HEK293 (cell line): Measurements from ENCODE around the gene SHE.

Experiments used
- CTCF ChIA-PET: fragments of 350-600 bp; formaldehyde crosslinking; extraction: SDS; loops from one replicate; lab custom pipeline; 2021; ENCODE audit warnings: antibody characterized with exemption; lab: Yijun Ruan, JAX
- POLR2A ChIA-PET: fragments of 300-600 bp; formaldehyde crosslinking; extraction: SDS; loops from one replicate; lab custom pipeline; 2020; ENCODE audit warnings: antibody characterized with exemption, inconsistent platforms; lab: Yijun Ruan, JAX
- H3K27ac ChIP-seq: fragments of 200-500 bp; sonication (Bioruptor generic); 2 replicates; pipeline ENCODE4 v1.5.1; 2014; ENCODE audit warnings: low read depth, low read length, control low read depth, inconsistent platforms; ENCODE audit errors: extremely low read depth
- H3K36me3 ChIP-seq, 2 experiments: fragments of 200-500 bp in 1 of 2; sonication (Bioruptor generic) in 1 of 2; 1 replicate in 1 of 2; 2 replicates in 1 of 2; pipeline ENCODE4 v1.5.1; 2014 to 2017; ENCODE audit warnings: inconsistent platforms in 2 of 2, low read length in 2 of 2; ENCODE audit not compliant: control insufficient read depth in 2 of 2, insufficient read depth in 1 of 2
- H3K4me1 ChIP-seq: fragments of 200-500 bp; sonication (Bioruptor generic); 2 replicates; pipeline ENCODE4 v1.5.1; 2014; ENCODE audit warnings: mild to moderate bottlenecking, low read length, inconsistent platforms; ENCODE audit not compliant: control insufficient read depth, insufficient read depth
- H3K4me3 ChIP-seq: 2 replicates; pipeline ENCODE4 v1.5.1; 2011; ENCODE audit warnings: low read depth, mild to moderate bottlenecking, control low read depth, low read length, moderate library complexity
- H3K9me3 ChIP-seq: fragments of 200-500 bp; sonication (Bioruptor generic); 2 replicates; pipeline ENCODE4 v1.5.1; 2014; ENCODE audit warnings: low read depth, low read length, inconsistent platforms; ENCODE audit not compliant: control insufficient read depth, insufficient read depth
- CTCF ChIP-seq: fragments of 450-650 bp; formaldehyde crosslinking; IDR thresholded peaks from 2 replicates; pipeline ENCODE4 v1.5.1; 2016; ENCODE audit warnings: missing biosample characterization, missing genetic modification characterization
- EGR2 ChIP-seq: fragments of 450-650 bp; formaldehyde crosslinking; IDR thresholded peaks from 2 replicates; pipeline ENCODE4 v1.5.1; 2016; ENCODE audit warnings: low read depth, missing biosample characterization, missing genetic modification characterization
- GFI1B ChIP-seq: fragments of 450-650 bp; formaldehyde crosslinking; IDR thresholded peaks from 2 replicates; pipeline ENCODE4 v1.5.1; 2016; ENCODE audit warnings: missing biosample characterization, missing genetic modification characterization
- GLIS1 ChIP-seq: fragments of 450-650 bp; formaldehyde crosslinking; IDR thresholded peaks from 2 replicates; pipeline ENCODE4 v1.5.1; 2016; ENCODE audit warnings: missing biosample characterization, missing genetic modification characterization
- SP7 ChIP-seq: fragments of 450-650 bp; formaldehyde crosslinking; IDR thresholded peaks from 2 replicates; pipeline ENCODE4 v1.5.1; 2016; ENCODE audit warnings: missing biosample characterization, missing genetic modification characterization
- YY1 ChIP-seq: fragments of 450-650 bp; formaldehyde crosslinking; IDR thresholded peaks from 2 replicates; pipeline ENCODE4 v1.5.1; 2018; ENCODE audit warnings: missing biosample characterization, missing genetic modification characterization
- ZBTB26 ChIP-seq: fragments of 450-650 bp; formaldehyde crosslinking; optimal IDR thresholded peaks from 2 replicates; pipeline ENCODE3; 2016; ENCODE audit warnings: missing biosample characterization, mild to moderate bottlenecking, missing genetic modification characterization
- ZFHX2 ChIP-seq: fragments of 450-650 bp; formaldehyde crosslinking; conservative IDR thresholded peaks from 2 replicates; pipeline ENCODE4 v1.5.1; 2016; ENCODE audit warnings: missing biosample characterization, missing genetic modification characterization
- ZFP37 ChIP-seq: fragments of 450-650 bp; formaldehyde crosslinking; IDR thresholded peaks from 2 replicates; pipeline ENCODE4 v1.5.1; 2016; ENCODE audit warnings: missing biosample characterization, missing genetic modification characterization
- ZNF157 ChIP-seq: fragments of 450-650 bp; formaldehyde crosslinking; IDR thresholded peaks from 2 replicates; pipeline ENCODE4 v1.5.1; 2016; ENCODE audit warnings: missing biosample characterization, missing genetic modification characterization
- ZNF514 ChIP-seq: fragments of 450-650 bp; formaldehyde crosslinking; IDR thresholded peaks from 2 replicates; pipeline ENCODE4 v1.5.1; 2016; ENCODE audit warnings: missing biosample characterization, missing genetic modification characterization
- ZNF654 ChIP-seq: fragments of 450-650 bp; formaldehyde crosslinking; IDR thresholded peaks from 2 replicates; pipeline ENCODE4 v1.5.1; 2016; ENCODE audit warnings: low read depth, missing biosample characterization, missing genetic modification characterization
- ZNF670 ChIP-seq: fragments of 450-650 bp; formaldehyde crosslinking; IDR thresholded peaks from 2 replicates; pipeline ENCODE4 v1.5.1; 2016; ENCODE audit warnings: missing biosample characterization, missing genetic modification characterization, low read depth
- ZNF701 ChIP-seq: fragments of 450-650 bp; formaldehyde crosslinking; IDR thresholded peaks from 2 replicates; pipeline ENCODE4 v1.5.1; 2016; ENCODE audit warnings: missing biosample characterization, missing genetic modification characterization
- ZSCAN30 ChIP-seq: fragments of 450-650 bp; IDR thresholded peaks from 2 replicates; pipeline ENCODE4 v1.5.1; 2018; ENCODE audit warnings: missing biosample characterization, mild to moderate bottlenecking, missing genetic modification characterization, moderate library complexity
- TF ChIP-seq, protein P1 (sequence below): fragments of 450-650 bp; formaldehyde crosslinking; IDR thresholded peaks from 2 replicates; pipeline ENCODE4 v1.5.1; 2016; ENCODE audit warnings: missing biosample characterization, missing genetic modification characterization, low read depth
- TF ChIP-seq, protein P2 (sequence below): fragments of 450-650 bp; formaldehyde crosslinking; IDR thresholded peaks from 2 replicates; pipeline ENCODE4 v1.5.1; 2016; ENCODE audit warnings: missing biosample characterization, missing genetic modification characterization
- TF ChIP-seq, protein P3 (sequence below): fragments of 450-650 bp; formaldehyde crosslinking; IDR thresholded peaks from 2 replicates; pipeline ENCODE4 v1.5.1; 2016; ENCODE audit warnings: missing biosample characterization, missing genetic modification characterization
- TF ChIP-seq, protein P4 (sequence below): fragments of 450-650 bp; formaldehyde crosslinking; IDR thresholded peaks from 2 replicates; pipeline ENCODE4; 2016; ENCODE audit warnings: missing biosample characterization, missing genetic modification characterization

The SHE gene

DNA sequence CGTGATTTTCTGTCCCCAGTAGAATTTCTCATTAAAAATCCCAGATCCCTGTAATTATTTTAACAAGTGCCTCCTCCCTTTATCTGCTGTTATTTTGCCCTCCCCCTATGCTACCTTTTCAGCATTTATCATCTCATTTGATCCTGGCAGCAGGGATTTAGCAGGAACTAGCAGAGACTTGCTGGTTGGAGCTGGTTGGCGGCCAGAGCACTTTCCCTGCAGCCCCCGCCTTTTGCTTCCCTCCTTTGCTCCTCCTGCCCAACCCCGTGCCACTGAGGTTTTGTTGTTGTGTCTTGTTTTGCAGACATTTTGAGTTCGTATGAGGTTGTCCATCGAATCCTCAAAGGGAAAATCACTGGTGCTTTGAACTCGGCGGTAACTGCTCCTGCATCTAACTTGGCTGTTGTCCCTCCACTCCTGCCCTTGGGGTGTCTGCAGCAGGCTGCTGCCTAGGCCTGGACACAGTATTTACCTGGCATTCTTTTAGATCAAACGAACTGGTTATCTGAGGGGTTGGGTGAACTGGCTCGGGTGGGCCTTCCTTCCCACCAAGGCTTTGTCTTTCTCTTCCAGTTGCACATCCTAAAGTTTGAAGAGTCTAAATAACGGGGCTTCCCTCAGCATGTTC is 45.0 kb upstream of the SHE start (continued):
- TF ChIP-seq, protein P1, sequence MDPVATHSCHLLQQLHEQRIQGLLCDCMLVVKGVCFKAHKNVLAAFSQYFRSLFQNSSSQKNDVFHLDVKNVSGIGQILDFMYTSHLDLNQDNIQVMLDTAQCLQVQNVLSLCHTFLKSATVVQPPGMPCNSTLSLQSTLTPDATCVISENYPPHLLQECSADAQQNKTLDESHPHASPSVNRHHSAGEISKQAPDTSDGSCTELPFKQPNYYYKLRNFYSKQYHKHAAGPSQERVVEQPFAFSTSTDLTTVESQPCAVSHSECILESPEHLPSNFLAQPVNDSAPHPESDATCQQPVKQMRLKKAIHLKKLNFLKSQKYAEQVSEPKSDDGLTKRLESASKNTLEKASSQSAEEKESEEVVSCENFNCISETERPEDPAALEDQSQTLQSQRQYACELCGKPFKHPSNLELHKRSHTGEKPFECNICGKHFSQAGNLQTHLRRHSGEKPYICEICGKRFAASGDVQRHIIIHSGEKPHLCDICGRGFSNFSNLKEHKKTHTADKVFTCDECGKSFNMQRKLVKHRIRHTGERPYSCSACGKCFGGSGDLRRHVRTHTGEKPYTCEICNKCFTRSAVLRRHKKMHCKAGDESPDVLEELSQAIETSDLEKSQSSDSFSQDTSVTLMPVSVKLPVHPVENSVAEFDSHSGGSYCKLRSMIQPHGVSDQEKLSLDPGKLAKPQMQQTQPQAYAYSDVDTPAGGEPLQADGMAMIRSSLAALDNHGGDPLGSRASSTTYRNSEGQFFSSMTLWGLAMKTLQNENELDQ (tag by site-specific recombination) = no peak
- TF ChIP-seq ZSCAN30 (tag by site-specific recombination) (no peak), ZFHX2 (no peak), SP7 (no peak), ZNF157 (tag by site-specific recombination) (no peak)

GRCh38 chr1:154546264-154547063 is 44.3 kb upstream of the SHE start:
- POLR2A ChIA-PET = interaction anchor here (0.6 to 1.5 kb wide), 4 partner anchors 10 to 239 kb away, joined by 4 to 8 read pairs (median 6); no protein-coding TSS in a partner anchor
- TF ChIP-seq GLIS1 (tag by site-specific recombination) = peak; percentile 41; the same call in 1 of the 2 replicates
- TF ChIP-seq, protein P2, sequence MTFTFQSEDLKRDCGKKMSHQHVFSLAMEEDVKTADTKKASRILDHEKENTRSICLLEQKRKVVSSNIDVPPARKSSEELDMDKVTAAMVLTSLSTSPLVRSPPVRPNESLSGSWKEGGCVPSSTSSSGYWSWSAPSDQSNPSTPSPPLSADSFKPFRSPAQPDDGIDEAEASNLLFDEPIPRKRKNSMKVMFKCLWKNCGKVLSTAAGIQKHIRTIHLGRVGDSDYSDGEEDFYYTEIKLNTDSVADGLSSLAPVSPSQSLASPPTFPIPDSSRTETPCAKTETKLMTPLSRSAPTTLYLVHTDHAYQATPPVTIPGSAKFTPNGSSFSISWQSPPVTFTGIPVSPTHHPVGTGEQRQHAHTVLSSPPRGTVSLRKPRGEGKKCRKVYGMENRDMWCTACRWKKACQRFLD (tag by site-specific recombination) = no peak
- peak; percentile 64 for TF ChIP-seq CTCF (tag by site-specific recombination)
- TF ChIP-seq ZNF654 (tag by site-specific recombination) = peak; percentile 74

GRCh38 chr1:154541231-154541630 is 39.0 kb upstream of the SHE start:
- Histone ChIP-seq H3K36me3 (no peaks in the 10 kb centered on the region), H3K4me3 (no peak overlapping the region), H3K9me3 (no peaks in the 10 kb centered on the region), H3K4me1 (no peaks in the 10 kb centered on the region), H3K27ac (no peak overlapping the region)
- ChIA-PET POLR2A (no interaction called here), CTCF (interaction anchor here (2.1 kb wide), 1 partner anchor 60 kb away, joined by 7 read pairs; no protein-coding TSS in a partner anchor)
- TF ChIP-seq ZNF514 (tag by site-specific recombination) (no peak), CTCF (tag by site-specific recombination) (no peak), EGR2 (tag by site-specific recombination) (peak; percentile 97), ZBTB26 (tag by site-specific recombination) (no peak), ZFHX2 (peak; percentile 93), ZNF670 (tag by site-specific recombination) (no peak), YY1 (no peak), ZNF701 (tag by site-specific recombination) (no peak), GFI1B (tag by site-specific recombination) (no peak), ZFP37 (tag by site-specific recombination) (no peak)
- TF ChIP-seq, protein P3, sequence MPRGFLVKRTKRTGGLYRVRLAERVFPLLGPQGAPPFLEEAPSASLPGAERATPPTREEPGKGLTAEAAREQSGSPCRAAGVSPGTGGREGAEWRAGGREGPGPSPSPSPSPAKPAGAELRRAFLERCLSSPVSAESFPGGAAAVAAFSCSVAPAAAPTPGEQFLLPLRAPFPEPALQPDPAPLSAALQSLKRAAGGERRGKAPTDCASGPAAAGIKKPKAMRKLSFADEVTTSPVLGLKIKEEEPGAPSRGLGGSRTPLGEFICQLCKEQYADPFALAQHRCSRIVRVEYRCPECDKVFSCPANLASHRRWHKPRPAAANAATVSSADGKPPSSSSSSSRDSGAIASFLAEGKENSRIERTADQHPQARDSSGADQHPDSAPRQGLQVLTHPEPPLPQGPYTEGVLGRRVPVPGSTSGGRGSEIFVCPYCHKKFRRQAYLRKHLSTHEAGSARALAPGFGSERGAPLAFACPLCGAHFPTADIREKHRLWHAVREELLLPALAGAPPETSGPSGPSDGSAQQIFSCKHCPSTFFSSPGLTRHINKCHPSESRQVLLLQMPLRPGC (tag by site-specific recombination) = no peak
- TF ChIP-seq, protein P4, sequence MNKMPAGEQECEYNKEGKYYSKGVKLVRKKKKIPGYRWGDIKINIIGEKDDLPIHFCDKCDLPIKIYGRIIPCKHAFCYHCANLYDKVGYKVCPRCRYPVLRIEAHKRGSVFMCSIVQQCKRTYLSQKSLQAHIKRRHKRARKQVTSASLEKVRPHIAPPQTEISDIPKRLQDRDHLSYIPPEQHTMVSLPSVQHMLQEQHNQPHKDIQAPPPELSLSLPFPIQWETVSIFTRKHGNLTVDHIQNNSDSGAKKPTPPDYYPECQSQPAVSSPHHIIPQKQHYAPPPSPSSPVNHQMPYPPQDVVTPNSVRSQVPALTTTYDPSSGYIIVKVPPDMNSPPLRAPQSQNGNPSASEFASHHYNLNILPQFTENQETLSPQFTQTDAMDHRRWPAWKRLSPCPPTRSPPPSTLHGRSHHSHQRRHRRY (tag by site-specific recombination) = no peak

More at GRCh38 chr1:154546264-154547063, 44.3 kb upstream of the SHE start:
- Histone ChIP-seq H3K27ac (no peak overlapping the region), H3K9me3 (no peaks in the 10 kb centered on the region), H3K4me1 (no peaks in the 10 kb centered on the region), H3K36me3 (peaks cover 13 to 35% of the 10 kb centered on the region in 2 experiments), H3K4me3 (no peak overlapping the region)
- CTCF ChIA-PET = interaction anchor here (0.5 to 6.6 kb wide), 48 partner anchors 9 to 602 kb away, joined by 3 to 205 read pairs (median 4); partner anchors contain the start of gene ATP8B2
